ENCODE measurements around the gene IPPK.

IPPK gene

GRCh38 chr9:92658176-92658575 lies 11.8 kb downstream of the IPPK start:
- no peak for TF ChIP-seq TARDBP (IDR thresholded peaks at IDR 0.05)
- TF ChIP-seq L3MBTL2 (conservative IDR thresholded peaks at IDR 0.05), result no peak
- no peak for TF ChIP-seq LEF1 (IDR thresholded peaks at IDR 0.05; ENCODE audit: borderline replicate concordance)
- TF ChIP-seq ARNT (IDR thresholded peaks at IDR 0.05), result no peak
- no peak for TF ChIP-seq SP1 (IDR thresholded peaks at IDR 0.05)
- TF ChIP-seq FOXA1 (IDR thresholded peaks at IDR 0.05), result no peak
- TF ChIP-seq HDGF (IDR thresholded peaks at IDR 0.05; ENCODE audit: borderline replicate concordance), result no peak
- TF ChIP-seq CTBP1 (IDR thresholded peaks at IDR 0.05; ENCODE audit: borderline replicate concordance), result no peak
- no peak for TF ChIP-seq SUZ12 (IDR thresholded peaks at IDR 0.05)
- no peak for TF ChIP-seq ELF4 (IDR thresholded peaks at IDR 0.05)
- no peak for TF ChIP-seq BHLHE40 (IDR thresholded peaks at IDR 0.05; ENCODE audit: borderline replicate concordance)
- no peak for TF ChIP-seq FOXK2 (IDR thresholded peaks at IDR 0.05)
- TF ChIP-seq ZNF384 (IDR thresholded peaks at IDR 0.05), result no peak
- TF ChIP-seq, protein P1, sequence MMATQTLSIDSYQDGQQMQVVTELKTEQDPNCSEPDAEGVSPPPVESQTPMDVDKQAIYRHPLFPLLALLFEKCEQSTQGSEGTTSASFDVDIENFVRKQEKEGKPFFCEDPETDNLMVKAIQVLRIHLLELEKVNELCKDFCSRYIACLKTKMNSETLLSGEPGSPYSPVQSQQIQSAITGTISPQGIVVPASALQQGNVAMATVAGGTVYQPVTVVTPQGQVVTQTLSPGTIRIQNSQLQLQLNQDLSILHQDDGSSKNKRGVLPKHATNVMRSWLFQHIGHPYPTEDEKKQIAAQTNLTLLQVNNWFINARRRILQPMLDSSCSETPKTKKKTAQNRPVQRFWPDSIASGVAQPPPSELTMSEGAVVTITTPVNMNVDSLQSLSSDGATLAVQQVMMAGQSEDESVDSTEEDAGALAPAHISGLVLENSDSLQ (IDR thresholded peaks at IDR 0.05), result no peak
- TF ChIP-seq NFRKB (IDR thresholded peaks at IDR 0.05), result no peak
- ChIA-PET POLR2A (no interaction called here), CTCF (interaction anchor here (0.5 kb wide), 1 partner anchor 338 kb away, joined by 3 read pairs; no protein-coding TSS in a partner anchor)
- no peak for DNase-seq (ENCODE audit: extremely low spot score)

DNA sequence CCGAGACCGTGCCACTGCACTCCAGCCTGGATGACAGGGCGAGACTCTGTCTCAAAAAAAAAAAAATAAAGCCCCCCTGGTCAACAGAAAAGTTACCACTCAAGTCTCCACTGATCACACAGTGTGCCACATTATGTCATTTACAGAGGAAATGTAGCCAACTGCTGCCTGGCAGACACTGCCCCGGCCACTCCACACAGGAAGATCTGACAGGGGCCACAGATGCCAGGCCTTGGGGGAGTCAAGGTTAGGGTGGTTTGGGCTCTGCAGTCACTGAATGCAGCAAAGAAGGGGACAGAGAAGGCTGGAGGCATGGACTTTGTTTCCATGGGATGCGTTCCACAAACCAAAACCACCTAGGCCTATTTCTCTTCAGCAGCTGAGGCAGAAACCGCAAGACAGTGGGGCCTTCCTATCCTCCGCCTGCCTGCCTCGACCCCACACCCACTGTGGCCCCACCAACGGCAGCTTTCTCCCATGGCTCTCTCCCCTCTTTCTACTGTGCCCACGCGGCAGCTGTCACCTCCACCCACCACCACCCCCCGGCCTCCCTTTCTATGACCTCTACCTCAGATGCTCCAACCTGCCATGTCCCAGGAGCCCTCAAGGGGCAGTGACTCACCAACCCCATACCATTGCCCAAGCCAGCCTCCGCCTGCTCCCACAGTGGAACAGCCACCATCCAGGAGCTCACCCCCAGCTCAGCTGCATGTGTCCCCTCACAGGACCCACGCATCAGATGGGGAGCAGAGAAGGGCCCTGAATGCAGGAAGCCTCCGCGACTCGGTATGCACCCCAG lies 12.4 kb downstream of the IPPK start:
- no peak for DNase-seq (ENCODE audit: extremely low spot score)
- TF ChIP-seq ELF4 (IDR thresholded peaks at IDR 0.05) (no peak), TARDBP (IDR thresholded peaks at IDR 0.05) (no peak), ARNT (IDR thresholded peaks at IDR 0.05) (no peak), L3MBTL2 (conservative IDR thresholded peaks at IDR 0.05) (no peak), FOXK2 (IDR thresholded peaks at IDR 0.05) (no peak), CTBP1 (IDR thresholded peaks at IDR 0.05; ENCODE audit: borderline replicate concordance) (no peak), FOXA1 (IDR thresholded peaks at IDR 0.05) (no peak), NFRKB (IDR thresholded peaks at IDR 0.05) (no peak), SUZ12 (IDR thresholded peaks at IDR 0.05) (no peak), HDGF (IDR thresholded peaks at IDR 0.05; ENCODE audit: borderline replicate concordance) (no peak), BHLHE40 (IDR thresholded peaks at IDR 0.05; ENCODE audit: borderline replicate concordance) (no peak), ZNF384 (IDR thresholded peaks at IDR 0.05) (no peak)
- TF ChIP-seq, protein P1 (IDR thresholded peaks at IDR 0.05), result no peak
- POLR2A ChIA-PET, result no interaction called here
- CTCF ChIA-PET, result no interaction called here

DNA sequence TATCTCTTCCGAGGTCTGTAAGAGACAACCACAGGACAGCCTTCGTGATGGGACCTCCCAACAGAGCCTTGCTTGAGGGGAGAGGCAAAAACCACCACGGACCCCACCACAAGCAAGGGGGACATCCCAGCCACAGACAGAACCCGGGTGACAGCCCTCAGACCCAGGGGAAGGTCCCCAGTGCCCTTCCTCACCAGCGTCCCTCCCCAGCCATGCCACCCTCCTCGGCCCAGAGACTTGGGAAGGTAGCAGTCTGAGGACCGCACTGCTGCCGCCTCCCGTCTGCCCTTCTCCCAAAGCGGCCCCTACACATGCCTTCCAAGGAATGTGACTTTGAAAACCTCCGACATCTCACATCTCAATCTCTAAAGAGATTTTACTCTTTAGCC lies 13.4 kb downstream of the IPPK start:
- ChIA-PET POLR2A (no interaction called here), CTCF (no interaction called here)
- TF ChIP-seq SP1 (IDR thresholded peaks at IDR 0.05) (no peak), NFRKB (IDR thresholded peaks at IDR 0.05) (no peak), ZNF384 (IDR thresholded peaks at IDR 0.05) (no peak), HDGF (IDR thresholded peaks at IDR 0.05; ENCODE audit: borderline replicate concordance) (no peak), TARDBP (IDR thresholded peaks at IDR 0.05) (no peak), L3MBTL2 (conservative IDR thresholded peaks at IDR 0.05) (no peak), CTBP1 (IDR thresholded peaks at IDR 0.05; ENCODE audit: borderline replicate concordance) (no peak), FOXK2 (IDR thresholded peaks at IDR 0.05) (no peak)
- TF ChIP-seq, protein P1 (IDR thresholded peaks at IDR 0.05), result no peak
- DNase-seq (ENCODE audit: extremely low spot score), result no peak

DNA sequence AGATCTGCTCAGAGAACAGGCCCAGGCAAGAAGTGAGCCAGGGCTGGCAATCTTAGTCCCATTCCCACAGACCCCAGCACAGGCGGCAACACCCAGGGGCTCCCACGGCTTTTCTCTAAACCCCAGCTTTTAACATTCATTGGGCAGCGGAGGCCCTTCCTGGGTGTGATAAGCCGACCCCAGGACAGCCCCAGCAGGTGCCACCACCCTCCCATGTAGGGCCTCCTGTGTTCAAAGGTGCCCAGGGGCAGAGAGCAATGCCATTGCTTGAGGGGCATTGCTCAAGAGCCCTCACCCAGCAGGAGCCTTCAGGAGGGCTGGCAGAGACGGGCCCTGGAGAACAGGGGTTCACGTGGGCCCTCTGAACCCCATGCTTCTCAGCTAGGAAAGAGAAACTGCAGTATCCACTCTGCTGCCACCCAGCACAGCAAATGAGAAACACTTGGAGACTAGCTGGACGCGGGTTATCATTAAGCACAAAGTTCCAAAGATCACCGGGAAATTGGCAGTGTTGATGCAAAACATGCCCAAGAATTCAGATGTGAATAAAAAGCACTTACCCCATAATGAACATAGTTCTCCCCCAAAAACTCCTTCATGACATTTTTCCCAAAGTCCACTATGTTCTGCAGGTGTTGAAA lies 13.9 kb downstream of the IPPK start:
- ChIA-PET CTCF (no interaction called here), POLR2A (no interaction called here)
- no peak for DNase-seq (ENCODE audit: extremely low spot score)
- TF ChIP-seq SP1 (IDR thresholded peaks at IDR 0.05), result no peak
- TF ChIP-seq, protein P1 (IDR thresholded peaks at IDR 0.05), result no peak
- TF ChIP-seq LEF1 (IDR thresholded peaks at IDR 0.05; ENCODE audit: borderline replicate concordance), result no peak
- no peak for TF ChIP-seq ELF4 (IDR thresholded peaks at IDR 0.05)
- TF ChIP-seq FOXA1 (IDR thresholded peaks at IDR 0.05), result no peak

DNA sequence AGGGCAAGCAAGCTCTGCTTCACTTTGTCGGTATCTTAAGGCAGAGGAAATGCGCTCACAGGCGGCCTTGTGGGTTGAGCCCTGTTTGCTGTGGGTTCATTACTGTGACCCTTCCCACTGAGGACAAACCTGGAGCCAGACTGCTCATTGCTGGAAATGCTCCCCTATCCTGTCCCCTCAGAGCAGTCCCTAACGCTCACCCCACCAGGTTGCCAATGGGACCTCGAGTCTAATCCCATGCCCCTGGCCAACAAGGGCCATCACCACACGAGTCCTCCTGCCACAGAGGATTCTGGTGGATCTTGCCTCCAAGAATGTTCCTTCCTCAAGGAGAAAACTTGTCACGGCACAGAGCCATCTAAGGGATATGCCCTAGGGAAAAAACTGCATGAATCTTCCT lies 14.6 kb downstream of the IPPK start:
- no peak for DNase-seq (ENCODE audit: extremely low spot score)
- TF ChIP-seq FOXK2 (IDR thresholded peaks at IDR 0.05) (no peak), ELF4 (IDR thresholded peaks at IDR 0.05) (no peak)
- POLR2A ChIA-PET, result no interaction called here
- CTCF ChIA-PET, result no interaction called here

All from HEK293T (cell line).